WTC11 (cell line): ENCODE results near the gene HS3ST4. TPM values are rescaled to one million over a fixed set of nuclear protein-coding genes. Genes with fewer than 3 reads are reported as not detected.

Experiments used
- ATAC-seq: fragments of 200-7000 bp; cut with Tn5 transposase; 2 replicates; pipeline ENCODE4 v1.10.0; 2021; ENCODE audit warnings: mild to moderate bottlenecking, moderate library complexity
- CTCF ChIA-PET: fragments of 300-600 bp; sonication (Branson Sonifier 250); formaldehyde crosslinking; loops from one replicate; lab custom pipeline; 2021; ENCODE audit warnings: antibody characterized with exemption; lab: Charles Lee
- POLR2A ChIA-PET: fragments of 350-600 bp; sonication (Branson Sonifier 250); formaldehyde crosslinking; loops from one replicate; lab custom pipeline; 2021; ENCODE audit warnings: antibody characterized with exemption; lab: Charles Lee
- DNase-seq: peaks from one replicate; pipeline ENCODE4 v3.0.0; 2021; ENCODE audit warnings: low spot score
- H3K27ac Mint-ChIP-seq: 2 replicates; pipeline ENCODE4 v1.8.0; 2021; ENCODE audit warnings: mixed read lengths
- H3K27me3 Mint-ChIP-seq: 2 replicates; pipeline ENCODE4 v1.8.0; 2021; ENCODE audit warnings: low read depth, mild to moderate bottlenecking, moderate library complexity, mixed read lengths
- H3K36me3 Mint-ChIP-seq: 2 replicates; pipeline ENCODE4 v1.8.0; 2021; ENCODE audit warnings: mixed read lengths
- H3K4me1 Mint-ChIP-seq: 2 replicates; pipeline ENCODE4 v1.8.0; 2022; ENCODE audit warnings: mixed read lengths
- H3K4me3 Mint-ChIP-seq: 2 replicates; pipeline ENCODE4 v1.8.0; 2021; ENCODE audit warnings: mild to moderate bottlenecking, moderate library complexity, mixed read lengths
- H3K9me3 Mint-ChIP-seq: 2 replicates; pipeline ENCODE4 v1.8.0; 2021; ENCODE audit warnings: mixed read lengths
- ATF1 ChIP-seq: sonication (generic); formaldehyde crosslinking; IDR thresholded peaks from 2 replicates; pipeline ENCODE4 v1.8.1; 2023; ENCODE audit warnings: mild to moderate bottlenecking, moderate library complexity, missing genetic modification reagents
- ATF6 ChIP-seq: sonication (generic); formaldehyde crosslinking; IDR thresholded peaks from 2 replicates; pipeline ENCODE4 v1.8.1; 2023; ENCODE audit warnings: mild to moderate bottlenecking, missing genetic modification reagents
- CBFB ChIP-seq: sonication (generic); formaldehyde crosslinking; IDR thresholded peaks from 2 replicates; pipeline ENCODE4 v1.8.1; 2022; ENCODE audit warnings: mild to moderate bottlenecking, low read depth, missing genetic modification reagents
- CREM ChIP-seq: sonication (generic); formaldehyde crosslinking; IDR thresholded peaks from 2 replicates; pipeline ENCODE4 v1.8.1; 2022; ENCODE audit warnings: mild to moderate bottlenecking, missing genetic modification reagents, moderate library complexity
- E2F5 ChIP-seq: sonication (generic); formaldehyde crosslinking; IDR thresholded peaks from 2 replicates; pipeline ENCODE4 v1.8.1; 2022; ENCODE audit warnings: mild to moderate bottlenecking, moderate library complexity, missing genetic modification reagents
- EMX1 ChIP-seq: fragments of 250-450 bp; sonication (Bioruptor Pico); IDR thresholded peaks from 2 replicates; pipeline ENCODE4 v1.8.0; 2021; ENCODE audit warnings: mild to moderate bottlenecking
- ESRRA ChIP-seq: sonication (generic); formaldehyde crosslinking; IDR thresholded peaks from 2 replicates; pipeline ENCODE4 v1.8.1; 2022; ENCODE audit warnings: mild to moderate bottlenecking, missing genetic modification reagents, borderline replicate concordance
- GTF2I ChIP-seq: fragments of 250-450 bp; sonication (Bioruptor Pico); conservative IDR thresholded peaks from 2 replicates; pipeline ENCODE4 v1.4.0; 2021; ENCODE audit warnings: mild to moderate bottlenecking
- IRF1 ChIP-seq: sonication (generic); formaldehyde crosslinking; IDR thresholded peaks from 2 replicates; pipeline ENCODE4 v1.8.0; 2023; ENCODE audit warnings: missing genetic modification reagents
- JUN ChIP-seq: sonication (generic); formaldehyde crosslinking; IDR thresholded peaks from 2 replicates; pipeline ENCODE4 v1.8.0; 2023; ENCODE audit warnings: mild to moderate bottlenecking, missing genetic modification reagents
- KAT7 ChIP-seq: sonication (generic); formaldehyde crosslinking; IDR thresholded peaks from 2 replicates; pipeline ENCODE4 v1.8.1; 2023; ENCODE audit warnings: missing genetic modification reagents, mild to moderate bottlenecking, borderline replicate concordance
- NFATC4 ChIP-seq: fragments of 250-450 bp; sonication (Bioruptor Pico); IDR thresholded peaks from 2 replicates; pipeline ENCODE4 v1.9.0; 2021; ENCODE audit warnings: mild to moderate bottlenecking
- RELA ChIP-seq: sonication (generic); formaldehyde crosslinking; IDR thresholded peaks from 2 replicates; pipeline ENCODE4 v1.8.1; 2022; ENCODE audit warnings: missing genetic modification reagents, mild to moderate bottlenecking, borderline replicate concordance
- STAT6 ChIP-seq: sonication (generic); formaldehyde crosslinking; conservative IDR thresholded peaks from 2 replicates; pipeline ENCODE4 v1.8.1; 2023; ENCODE audit warnings: mild to moderate bottlenecking, low read depth, missing genetic modification reagents, moderate library complexity
- TCF7 ChIP-seq: sonication (generic); formaldehyde crosslinking; IDR thresholded peaks from 2 replicates; pipeline ENCODE4 v1.8.0; 2022; ENCODE audit warnings: mild to moderate bottlenecking, low read depth, missing genetic modification reagents, moderate library complexity
- TP53 ChIP-seq: sonication (generic); formaldehyde crosslinking; IDR thresholded peaks from 2 replicates; pipeline ENCODE4 v1.8.1; 2023; ENCODE audit warnings: mild to moderate bottlenecking, missing genetic modification reagents
- USF1 ChIP-seq: sonication (generic); formaldehyde crosslinking; IDR thresholded peaks from 2 replicates; pipeline ENCODE4 v1.8.0; 2022; ENCODE audit warnings: mild to moderate bottlenecking, missing genetic modification reagents
- ZBTB21 ChIP-seq: sonication (generic); formaldehyde crosslinking; IDR thresholded peaks from 2 replicates; pipeline ENCODE4 v1.8.1; 2023; ENCODE audit warnings: mild to moderate bottlenecking, missing genetic modification reagents, borderline replicate concordance
- ZNF232 ChIP-seq: sonication (generic); formaldehyde crosslinking; IDR thresholded peaks from 2 replicates; pipeline ENCODE4 v1.8.0; 2022; ENCODE audit warnings: mild to moderate bottlenecking, missing genetic modification reagents
- ZNF281 ChIP-seq: sonication (generic); formaldehyde crosslinking; IDR thresholded peaks from 2 replicates; pipeline ENCODE4 v1.8.0; 2023; ENCODE audit warnings: mild to moderate bottlenecking, missing genetic modification reagents
- ZNF671 ChIP-seq: fragments of 250-450 bp; sonication (Bioruptor Pico); IDR thresholded peaks from 2 replicates; pipeline ENCODE4 v1.8.0; 2021; ENCODE audit warnings: mild to moderate bottlenecking
- ZSCAN18 ChIP-seq: fragments of 250-450 bp; sonication (Bioruptor Pico); IDR thresholded peaks from 2 replicates; pipeline ENCODE4 v2.1.2; 2022; ENCODE audit warnings: mild to moderate bottlenecking, moderate library complexity
- total RNA-seq: library from RNA; stranded (reverse); gene quantifications from 3 replicates; pipeline ENCODE4 v1.2.3, GENCODE V29; 2021

Gene HS3ST4
- total RNA-seq, 1 experiment from 2014 or later = 5.4 TPM

- TF ChIP-seq TP53 (CRISPR knock-in tag) (no peak), GTF2I (CRISPR knock-in tag) (no peak), ZSCAN18 (CRISPR knock-in tag) (no peak), USF1 (CRISPR knock-in tag) (no peak), ATF6 (CRISPR knock-in tag) (no peak), ATF1 (no peak)
Measured at GRCh38 chr16:25868106-25868505, 176.3 kb downstream of the HS3ST4 start (continued).

- POLR2A ChIA-PET = no interaction called here
- TF ChIP-seq CBFB (CRISPR knock-in tag) = no peak
- TF ChIP-seq CREM = no peak
- no peak for TF ChIP-seq ESRRA (CRISPR knock-in tag)
- no peak for TF ChIP-seq ZNF671 (CRISPR knock-in tag)
- no peak for TF ChIP-seq JUN (CRISPR knock-in tag)
- no peak for TF ChIP-seq KAT7 (CRISPR knock-in tag)
- TF ChIP-seq, all 79 proteins: peak for 0
- no peak overlapping the region for H3K4me3 Mint-ChIP-seq
- no peak for ATAC-seq
- H3K27me3 Mint-ChIP-seq = no peaks in the 10 kb centered on the region; the same call in 1 of the 2 replicates
- no peak for DNase-seq
- peaks cover 23% of the 10 kb centered on the region for H3K4me1 Mint-ChIP-seq
- no peak overlapping the region for H3K27ac Mint-ChIP-seq
- peaks cover 30% of the 10 kb centered on the region for H3K9me3 Mint-ChIP-seq
- CTCF ChIA-PET = no interaction called here
- H3K36me3 Mint-ChIP-seq = peaks cover 3% of the 10 kb centered on the region; the same call in 1 of the 2 replicates
Measured at GRCh38 chr16:25868706-25869370, 177.1 kb downstream of the HS3ST4 start.

- ChIA-PET CTCF (interaction anchor here (0.5 kb wide), 1 partner anchor 48 kb away, joined by 5 read pairs; no protein-coding TSS in a partner anchor), POLR2A (no interaction called here)
- peaks cover 9% of the 10 kb centered on the region; the same call in 1 of the 2 replicates for H3K9me3 Mint-ChIP-seq
- H3K36me3 Mint-ChIP-seq = no peaks in the 10 kb centered on the region
- DNase-seq (no peak), ATAC-seq (no peak)
- H3K27me3 Mint-ChIP-seq = no peaks in the 10 kb centered on the region
- H3K4me1 Mint-ChIP-seq = peaks cover 19% of the 10 kb centered on the region
- no peak overlapping the region for H3K4me3 Mint-ChIP-seq
- H3K27ac Mint-ChIP-seq = no peak overlapping the region
- no peak for TF ChIP-seq EMX1 (CRISPR knock-in tag)
- no peak for TF ChIP-seq CREM
- TF ChIP-seq ZNF232 (CRISPR knock-in tag) = no peak
- no peak for TF ChIP-seq STAT6 (CRISPR knock-in tag)
- TF ChIP-seq TCF7 (CRISPR knock-in tag) = no peak
- TF ChIP-seq E2F5 = no peak
- TF ChIP-seq NFATC4 (CRISPR knock-in tag) = no peak
- TF ChIP-seq ZNF281 = no peak
- no peak for TF ChIP-seq IRF1
- TF ChIP-seq ZBTB21 (CRISPR knock-in tag) = no peak
- TF ChIP-seq RELA (CRISPR knock-in tag) = no peak
Measured at GRCh38 chr16:25872369-25873070, 180.8 kb downstream of the HS3ST4 start.
